Erythroblast (primary cell): ENCODE results near the gene BCAM.

Experiments
- GATA1 ChIP-seq: IDR thresholded peaks from 2 replicates; pipeline ENCODE4 v1.6.1; 2011; ENCODE audit warnings: low read depth, mild to moderate bottlenecking, control low read depth, low read length, moderate library complexity
- POLR2A ChIP-seq: IDR thresholded peaks from 2 replicates; pipeline ENCODE4 v1.6.1; 2011; ENCODE audit warnings: mild to moderate bottlenecking, low read length

DNA sequence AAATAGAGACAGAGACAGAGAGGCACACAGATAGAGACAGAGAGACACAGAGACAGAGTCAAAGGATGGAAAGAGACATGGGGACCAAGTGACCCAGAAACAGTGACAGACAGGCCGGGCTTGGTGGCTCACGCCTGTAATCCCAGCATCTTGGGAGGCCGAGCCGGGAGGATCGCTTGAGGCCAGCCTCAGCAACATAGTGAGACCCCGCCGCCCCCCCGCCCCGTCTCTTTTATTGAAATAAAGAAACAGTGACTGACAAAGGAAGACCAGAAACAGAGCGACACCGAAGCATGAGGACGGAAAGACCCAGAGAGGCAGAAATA, 36.3 kb downstream of the BCAM start:
- TF ChIP-seq POLR2A, result no peak
- no peak for TF ChIP-seq GATA1
